Measurements from ENCODE around the gene PLXNB1. TPM values are rescaled to one million over a fixed set of nuclear protein-coding genes. Genes with fewer than 3 reads are reported as not detected.
A peak's percentile ranks its signal among the peaks of the same experiment; 100 is the strongest.

PLXNB1 gene
- total and polyA plus RNA-seq, 5 experiments from 2014 or later = 2.0 to 3.2 TPM; not detected in 3

DNA sequence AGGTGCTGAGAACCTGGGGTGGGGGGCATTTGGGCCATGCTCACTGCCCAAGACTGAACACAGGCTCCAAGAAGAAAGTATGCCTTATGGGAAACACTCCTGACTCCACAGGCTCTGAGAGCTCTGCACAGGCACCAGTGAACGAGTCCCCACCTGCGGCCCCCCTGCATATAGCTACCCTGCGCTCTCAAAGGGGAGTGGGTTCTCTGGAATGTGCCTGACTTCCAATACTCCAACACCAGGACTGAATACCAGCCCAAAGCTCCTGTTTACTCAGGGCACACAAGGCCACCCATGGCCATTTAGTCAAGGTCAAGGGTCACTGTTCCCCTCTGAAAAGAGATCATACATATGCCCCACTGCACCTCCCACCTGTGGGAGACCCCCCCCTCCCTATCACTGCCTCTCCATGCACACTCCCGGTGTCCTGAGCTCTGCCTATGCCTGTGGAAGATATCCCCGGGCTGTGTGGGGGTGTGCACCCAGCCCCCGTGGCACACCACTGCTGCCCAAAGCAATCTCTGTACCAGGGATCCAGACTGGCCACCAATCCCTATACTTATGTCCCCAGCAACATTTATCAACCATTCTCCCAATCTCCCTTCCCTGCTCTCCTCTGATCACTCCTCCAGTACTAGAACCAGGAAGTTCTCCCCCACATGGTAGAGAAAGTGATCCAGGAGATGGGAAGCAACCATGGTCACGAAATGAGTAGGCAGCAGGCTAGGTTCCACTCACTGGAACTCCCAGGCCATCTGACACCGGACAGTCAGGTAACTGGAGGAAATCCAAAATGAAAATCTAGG lies 1.5 kb upstream of the PLXNB1 start:
- DNase-seq (no peak), ATAC-seq (no peak)
- peak overlapping the region; percentile 42 to 89 (median 84) for H3K4me3 Mint-ChIP-seq
- POLR2A ChIA-PET = interaction anchor here (0.9 to 2.7 kb wide), 2 partner anchors 8 to 12 kb away, joined by 5 to 13 read pairs; partner anchors contain the start of genes CCDC51 and TMA7
- H3K9me3 Mint-ChIP-seq = no peaks in the 10 kb centered on the region
- peaks cover 6 to 22% (median 15%) of the 10 kb centered on the region in 4 donors for H3K4me1 Mint-ChIP-seq
- peak overlapping the region in 3 of 10 donors; percentile 35 to 62 (median 36) for H3K27ac Mint-ChIP-seq
- peaks cover 0 to 2% (median 0%) of the 10 kb centered on the region in 5 donors for H3K27me3 Mint-ChIP-seq
- H3K36me3 Mint-ChIP-seq = peaks cover 0 to 8% (median 1%) of the 10 kb centered on the region in 3 donors

DNA sequence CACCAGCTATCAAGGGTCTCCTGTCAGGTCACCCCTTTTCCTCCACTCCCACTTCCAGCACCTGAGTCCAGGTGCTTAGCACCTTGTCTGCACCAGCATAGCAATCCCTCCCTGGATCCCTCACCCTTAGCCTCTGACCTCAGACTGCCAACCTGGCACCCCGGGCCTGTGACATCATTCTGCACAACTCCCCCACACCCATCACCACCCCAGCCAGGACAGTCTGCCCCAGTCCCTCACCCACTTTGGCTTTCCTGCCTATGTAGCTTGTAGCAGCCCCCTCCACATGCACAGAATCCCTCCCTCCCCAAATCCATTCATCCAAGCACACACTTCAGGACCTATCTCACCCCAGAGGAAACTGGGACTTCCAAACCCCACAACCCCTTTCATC lies 819 bp upstream of the PLXNB1 start:
- DNase-seq = no peak
- POLR2A ChIA-PET = interaction anchor here (0.5 to 2.7 kb wide), 4 partner anchors 9 to 124 kb away, joined by 3 to 13 read pairs (median 4); partner anchors contain the start of genes ATRIP, CCDC51 and TMA7
- Mint-ChIP-seq H3K27me3 (peaks cover 0 to 2% (median 0%) of the 10 kb centered on the region in 5 donors), H3K4me1 (peaks cover 6 to 22% (median 15%) of the 10 kb centered on the region in 4 donors), H3K4me3 (peak overlapping the region; percentile 72 to 89 (median 84)), H3K27ac (peak overlapping the region in 3 of 10 donors; percentile 19 to 42 (median 35)), H3K36me3 (peaks cover 0 to 8% (median 1%) of the 10 kb centered on the region in 3 donors), H3K9me3 (no peaks in the 10 kb centered on the region)
- no peak for ATAC-seq

DNA sequence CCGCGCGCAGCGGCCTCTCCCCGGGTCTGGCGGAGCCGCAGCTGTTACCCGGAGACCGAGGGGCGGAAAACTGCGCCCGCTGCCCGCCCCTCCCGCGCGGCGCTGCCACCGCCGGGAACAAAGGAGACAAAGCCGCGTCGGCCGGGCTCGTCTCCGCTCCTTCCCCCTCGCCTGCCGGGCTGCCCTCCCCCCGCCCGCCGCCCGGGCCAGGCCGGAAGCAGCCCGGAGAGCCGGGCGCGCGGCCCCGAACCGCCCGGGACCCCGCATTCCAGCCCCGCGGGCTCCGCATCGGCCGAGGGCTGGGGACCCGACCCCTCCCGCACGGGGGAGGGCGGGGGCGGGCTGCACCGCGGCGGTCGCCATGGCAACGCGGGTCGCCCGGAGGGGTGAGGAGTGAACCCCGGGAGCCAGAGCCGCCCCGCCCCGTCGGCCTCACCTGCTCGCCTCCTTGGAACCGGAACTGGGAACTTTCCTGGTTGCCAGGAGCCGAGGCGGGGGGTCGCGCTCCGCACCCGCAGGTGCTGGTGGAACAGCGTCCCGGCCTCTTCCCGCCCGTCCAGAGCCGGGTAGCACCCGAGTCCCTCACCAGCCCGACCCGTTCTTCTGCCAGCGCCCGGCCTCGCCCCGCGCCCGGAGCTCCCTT lies 448 bp downstream of the PLXNB1 start:
- Mint-ChIP-seq H3K27me3 (peaks cover 0 to 2% (median 0%) of the 10 kb centered on the region in 5 donors), H3K36me3 (peaks cover 0 to 8% (median 1%) of the 10 kb centered on the region in 3 donors), H3K4me1 (peaks cover 3 to 17% (median 12%) of the 10 kb centered on the region in 4 donors), H3K4me3 (peak overlapping the region in 9 of 10 donors; percentile 77 to 89 (median 84)), H3K27ac (peak overlapping the region in 4 of 10 donors; percentile 19 to 88 (median 68)), H3K9me3 (no peaks in the 10 kb centered on the region)
- POLR2A ChIA-PET = interaction anchor here (1.4 to 2.7 kb wide), 2 partner anchors 10 to 85 kb away, joined by 3 to 13 read pairs; partner anchors contain the start of genes CCDC51 and TMA7
- ATAC-seq (peak; percentile 73 to 80), DNase-seq (peak; percentile 31 to 82 (median 60))

DNA sequence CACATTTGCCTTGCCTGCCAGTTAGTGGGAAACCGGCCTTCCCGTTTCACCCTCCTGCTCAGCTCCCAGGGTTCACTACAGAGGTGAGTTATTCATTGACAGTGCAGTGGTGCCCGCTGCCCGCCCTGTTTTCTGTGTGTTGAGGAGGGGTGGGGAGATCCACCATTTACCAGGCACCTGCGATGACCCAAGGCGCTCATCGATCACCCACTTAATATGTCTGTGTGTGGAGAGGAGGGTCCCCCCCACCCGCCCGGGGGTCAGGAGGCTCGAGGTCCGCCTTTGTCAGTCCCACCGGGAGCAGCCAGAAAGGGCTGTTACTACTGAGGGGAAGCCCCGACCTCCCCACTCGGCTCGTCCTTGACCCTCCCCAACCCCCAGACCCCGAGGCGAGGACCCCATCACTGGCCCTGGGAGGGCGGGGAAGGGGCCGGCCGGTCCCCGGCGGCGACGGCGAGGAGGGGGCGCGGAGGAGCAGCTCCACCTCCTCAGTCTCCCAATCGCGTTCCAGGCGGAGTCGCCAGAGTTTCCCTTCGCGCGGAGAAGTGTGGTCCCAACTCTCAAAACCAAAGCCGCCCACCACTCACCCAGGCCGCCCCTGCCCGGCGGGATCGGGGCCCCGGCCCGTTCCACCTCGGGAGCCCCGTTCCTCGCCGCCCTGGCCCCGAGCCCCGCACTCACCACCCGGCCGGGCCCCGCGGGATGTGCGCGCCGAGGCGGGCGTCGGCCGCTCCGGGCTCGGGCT lies 1.1 kb downstream of the PLXNB1 start:
- ATAC-seq (no peak), DNase-seq (peak in 1 of 10 donors; percentile 55)
- Mint-ChIP-seq H3K36me3 (peaks cover 0 to 2% (median 0%) of the 10 kb centered on the region in 3 donors), H3K9me3 (no peaks in the 10 kb centered on the region), H3K27ac (peak overlapping the region in 1 of 10 donors; percentile 61), H3K4me1 (peaks cover 3 to 13% (median 9%) of the 10 kb centered on the region in 4 donors), H3K27me3 (peaks cover 0 to 2% (median 0%) of the 10 kb centered on the region in 5 donors), H3K4me3 (peak overlapping the region; percentile 47 to 88 (median 65))
- POLR2A ChIA-PET = interaction anchor here (1.4 kb wide), 1 partner anchor 86 kb away, joined by 3 read pairs; no protein-coding TSS in a partner anchor

DNA sequence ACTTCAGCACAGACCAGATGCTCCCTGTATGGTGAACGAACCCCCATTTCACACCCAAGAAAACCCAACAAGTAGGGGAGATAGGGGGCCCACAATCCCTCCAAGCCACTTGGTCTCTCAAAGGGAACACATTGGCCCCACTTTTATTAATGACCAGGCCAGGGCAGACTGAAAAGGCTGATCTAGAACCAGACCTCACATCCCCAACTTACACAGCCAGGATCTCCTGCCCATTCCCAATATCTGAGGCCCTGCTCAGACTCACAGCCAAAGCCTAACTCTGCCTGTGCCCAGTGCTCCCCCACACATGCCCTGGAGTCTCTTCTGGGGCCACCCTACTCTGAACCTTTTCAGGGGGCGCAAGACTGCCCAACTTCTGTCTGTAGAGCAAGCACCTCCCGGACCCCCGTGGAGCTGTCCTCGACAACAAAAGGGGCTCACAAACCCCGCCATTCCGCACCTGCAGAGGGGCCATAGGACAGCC lies 1.8 kb downstream of the PLXNB1 start:
- no peaks in the 10 kb centered on the region for H3K36me3 Mint-ChIP-seq
- ATAC-seq (no peak), DNase-seq (peak in 1 of 10 donors; percentile 55)
- H3K27ac Mint-ChIP-seq = peak overlapping the region in 4 of 10 donors; percentile 4 to 61 (median 48)
- peak overlapping the region; percentile 14 to 77 (median 58) for H3K4me3 Mint-ChIP-seq
- peaks cover 0 to 2% (median 0%) of the 10 kb centered on the region in 5 donors for H3K27me3 Mint-ChIP-seq
- H3K9me3 Mint-ChIP-seq = no peaks in the 10 kb centered on the region
- POLR2A ChIA-PET = interaction anchor here (1.4 kb wide), 1 partner anchor 87 kb away, joined by 3 read pairs; no protein-coding TSS in a partner anchor
- peaks cover 4 to 13% (median 9%) of the 10 kb centered on the region in 4 donors for H3K4me1 Mint-ChIP-seq

DNA sequence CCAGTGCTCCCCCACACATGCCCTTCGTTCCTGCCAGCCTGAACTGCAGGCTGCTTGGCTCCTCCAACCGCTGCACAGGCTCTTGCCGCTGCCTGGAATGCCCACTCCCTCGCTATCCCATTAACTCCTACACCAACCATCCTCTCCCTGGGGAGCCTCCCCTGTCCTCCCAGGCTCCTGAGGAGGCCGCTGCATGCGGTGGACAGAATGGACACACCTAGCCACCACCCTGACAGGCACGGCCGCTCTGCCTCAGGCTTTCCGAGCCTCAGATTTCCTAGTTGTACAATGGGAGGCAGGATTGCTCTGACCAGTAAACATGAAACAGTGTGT lies 2.3 kb downstream of the PLXNB1 start:
- H3K27ac Mint-ChIP-seq = peak overlapping the region in 3 of 10 donors; percentile 37 to 78 (median 61)
- POLR2A ChIA-PET = no interaction called here
- ATAC-seq = no peak
- peak overlapping the region in 9 of 10 donors; percentile 12 to 77 (median 53) for H3K4me3 Mint-ChIP-seq
- DNase-seq = peak in 1 of 10 donors; percentile 28
- H3K27me3 Mint-ChIP-seq = peaks cover 0 to 2% (median 0%) of the 10 kb centered on the region in 5 donors
- no peaks in the 10 kb centered on the region for H3K9me3 Mint-ChIP-seq
- peaks cover 7 to 13% (median 9%) of the 10 kb centered on the region in 4 donors for H3K4me1 Mint-ChIP-seq
- no peaks in the 10 kb centered on the region for H3K36me3 Mint-ChIP-seq

DNA sequence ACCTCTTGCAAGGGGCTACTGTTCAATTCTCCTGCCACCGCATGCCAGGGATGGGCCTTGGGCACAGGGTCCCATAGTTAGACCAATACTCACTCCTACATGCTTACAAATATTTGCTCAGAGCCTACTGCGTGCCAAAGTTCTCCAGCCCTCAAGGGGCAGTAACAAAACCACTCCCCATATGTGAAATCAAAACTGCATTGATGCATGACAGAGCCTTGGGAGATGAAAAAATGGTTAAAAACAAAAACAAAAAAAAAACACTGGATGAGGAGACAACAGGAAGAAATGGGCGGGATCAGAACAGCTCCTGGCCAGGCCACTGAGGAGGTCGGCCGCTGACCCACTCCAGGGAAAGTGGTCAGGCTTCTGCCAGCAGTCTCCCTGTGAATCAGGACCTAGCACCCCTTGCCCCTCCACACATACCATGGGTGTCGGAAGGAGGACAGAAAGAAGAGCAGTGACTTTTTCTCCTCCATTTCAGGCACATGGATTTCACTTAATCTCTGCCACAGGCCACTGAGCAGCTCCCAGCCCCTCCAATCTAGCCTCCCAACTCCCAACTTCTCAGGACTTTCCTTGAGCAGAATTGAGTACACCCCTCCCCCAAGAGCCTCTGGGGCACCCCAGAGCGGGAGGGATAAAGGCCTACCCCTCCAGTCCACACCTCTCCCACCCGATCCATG lies 2.8 kb downstream of the PLXNB1 start:
- DNase-seq = no peak
- Mint-ChIP-seq H3K4me3 (peak overlapping the region in 6 of 10 donors; percentile 12 to 60 (median 32)), H3K27ac (peak overlapping the region in 4 of 10 donors; percentile 1 to 78 (median 49)), H3K9me3 (no peaks in the 10 kb centered on the region), H3K4me1 (peaks cover 7 to 13% (median 9%) of the 10 kb centered on the region in 4 donors), H3K27me3 (peaks cover 0 to 2% (median 0%) of the 10 kb centered on the region in 5 donors), H3K36me3 (no peaks in the 10 kb centered on the region)
- no peak for ATAC-seq
- POLR2A ChIA-PET = no interaction called here

DNA sequence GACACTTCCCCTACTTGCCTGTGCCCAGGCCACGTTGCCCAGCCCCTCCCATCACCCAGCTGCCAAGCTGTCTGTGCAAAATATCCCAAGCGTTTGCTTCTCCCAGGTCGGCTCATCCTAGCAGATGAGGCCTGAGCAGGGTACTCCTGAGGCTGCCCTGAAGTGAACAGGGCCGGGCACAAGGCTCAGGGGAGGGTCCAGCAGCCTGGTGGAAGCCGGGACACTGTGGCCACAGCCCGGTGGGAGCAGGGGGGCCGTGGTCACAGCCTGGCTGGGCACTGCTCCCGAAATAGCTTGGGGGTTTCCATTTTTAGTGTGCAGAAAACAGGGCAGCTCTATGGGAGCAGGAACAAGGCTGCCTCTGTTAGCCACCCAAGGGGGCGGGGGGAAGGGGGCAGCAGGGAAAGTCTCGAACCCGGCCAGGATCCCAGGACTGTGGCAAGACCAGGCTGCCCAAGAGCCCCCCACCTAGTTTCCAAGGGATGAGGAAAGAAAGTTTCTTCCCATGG lies 3.4 kb downstream of the PLXNB1 start:
- DNase-seq (peak in 1 of 10 donors; percentile 23), ATAC-seq (no peak)
- H3K9me3 Mint-ChIP-seq = no peaks in the 10 kb centered on the region
- H3K4me1 Mint-ChIP-seq = peaks cover 7 to 18% (median 13%) of the 10 kb centered on the region in 4 donors
- H3K4me3 Mint-ChIP-seq = no peak overlapping the region
- H3K27ac Mint-ChIP-seq = no peak overlapping the region
- H3K27me3 Mint-ChIP-seq = peaks cover 0 to 2% (median 0%) of the 10 kb centered on the region in 5 donors
- POLR2A ChIA-PET = no interaction called here
- no peaks in the 10 kb centered on the region for H3K36me3 Mint-ChIP-seq

DNA sequence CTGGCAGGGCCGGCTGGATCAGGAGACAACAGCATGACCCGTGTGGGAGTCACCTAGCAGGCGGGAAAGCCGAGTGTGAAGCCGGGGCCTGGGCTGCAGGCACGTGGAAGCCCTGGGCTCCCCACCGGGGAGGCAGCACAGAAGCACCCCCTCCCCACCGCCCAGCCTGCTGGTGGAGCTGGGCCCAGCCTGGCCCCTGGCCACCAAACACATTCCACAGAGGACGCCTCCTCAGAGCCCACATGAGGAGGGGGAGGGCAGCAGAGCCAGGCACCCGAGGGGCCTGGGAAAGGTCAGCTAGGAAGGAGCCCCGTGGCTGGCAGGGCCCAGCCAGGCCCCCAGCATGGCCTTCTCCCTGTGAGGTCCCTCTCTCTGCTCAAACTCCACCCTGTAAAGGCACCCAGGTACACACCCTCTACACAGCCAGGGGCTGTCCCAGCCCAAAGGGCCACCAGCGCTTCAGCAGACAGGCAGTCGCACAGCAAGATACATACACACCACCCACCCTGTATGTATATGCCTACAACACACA lies 4.5 kb downstream of the PLXNB1 start:
- Mint-ChIP-seq H3K9me3 (no peaks in the 10 kb centered on the region), H3K4me3 (no peak overlapping the region), H3K36me3 (no peaks in the 10 kb centered on the region), H3K27ac (peak overlapping the region in 1 of 10 donors; percentile 18), H3K4me1 (peaks cover 4 to 14% (median 10%) of the 10 kb centered on the region in 4 donors), H3K27me3 (peaks cover 0 to 2% (median 0%) of the 10 kb centered on the region in 5 donors)
- DNase-seq = peak in 1 of 10 donors; percentile 55
- ATAC-seq = no peak
- POLR2A ChIA-PET = no interaction called here

DNA sequence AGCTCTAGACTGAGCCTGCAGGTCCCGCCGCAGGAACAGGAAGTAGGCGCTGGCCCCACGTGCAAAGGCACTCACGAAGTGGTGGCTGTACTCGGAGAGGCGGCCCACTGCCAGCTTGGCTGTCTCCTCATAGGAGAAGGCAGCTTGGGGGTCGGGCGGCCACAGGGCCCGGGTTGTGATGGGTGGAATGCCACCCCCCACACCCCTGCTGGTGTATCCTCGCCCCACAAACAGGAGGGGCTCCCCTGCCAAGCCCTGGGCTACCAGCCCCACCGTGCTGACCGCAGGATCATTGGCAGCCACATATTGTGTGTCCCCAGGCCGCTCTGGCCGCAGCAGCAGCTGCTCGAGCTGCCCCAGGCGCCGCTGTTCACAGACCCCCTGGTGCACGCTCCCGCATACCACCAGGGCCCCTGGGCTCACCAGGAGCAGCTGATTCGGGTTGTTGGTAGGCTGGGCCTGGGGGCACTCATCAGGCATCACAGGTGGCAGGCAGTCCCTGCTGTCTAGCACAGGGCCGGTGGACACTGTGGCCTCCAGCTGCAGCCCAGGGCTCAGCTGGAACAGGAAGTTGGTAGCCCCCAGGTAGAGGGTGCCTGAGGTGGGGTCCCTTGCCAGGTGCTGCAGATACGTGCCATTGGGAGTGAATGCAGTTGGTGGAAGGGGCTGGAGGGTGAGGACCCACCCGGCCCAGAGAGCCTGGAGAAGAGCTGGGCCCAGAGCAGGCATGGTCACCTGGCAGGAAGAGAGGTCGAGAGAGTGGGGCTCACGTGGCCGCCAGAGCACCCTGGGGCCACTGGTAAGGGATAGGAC lies 5.8 kb downstream of the PLXNB1 start:
- ATAC-seq (no peak), DNase-seq (no peak)
- Mint-ChIP-seq H3K36me3 (no peaks in the 10 kb centered on the region), H3K9me3 (no peaks in the 10 kb centered on the region), H3K4me3 (no peak overlapping the region), H3K27me3 (no peaks in the 10 kb centered on the region), H3K27ac (no peak overlapping the region), H3K4me1 (peaks cover 0 to 7% (median 6%) of the 10 kb centered on the region in 4 donors)
- POLR2A ChIA-PET = interaction anchor here (0.6 kb wide), 1 partner anchor 53 kb away, joined by 4 read pairs; no protein-coding TSS in a partner anchor
